ENCODE results near the gene SCT.

- no peak for TF ChIP-seq TCF4 (CRISPR knock-in tag; IDR thresholded peaks at IDR 0.05; ENCODE audit: borderline replicate concordance)
- TF ChIP-seq ARNTL (CRISPR knock-in tag; IDR thresholded peaks at IDR 0.05; ENCODE audit: borderline replicate concordance, low read depth): no peak
Observed at GRCh38 chr11:596374-596773, 30.6 kb downstream of the SCT start.

Data from SK-N-SH treated with all-trans-retinoic acid at 6 μM for 48 hours (cell line).